GM23248 (cell line): ENCODE measurements around the gene BPHL. TPM values are rescaled to one million over a fixed set of nuclear protein-coding genes. Genes with fewer than 3 reads are reported as not detected.
"Not testable (repeated sequence)": the region's sequence is repeated elsewhere in the genome, so short reads cannot be mapped to it uniquely, and the experiment has no call there.

Source experiments
- DNase-seq: peaks from one replicate; pipeline ENCODE4 v3.0.0-alpha.2; 2015
- H2AFZ ChIP-seq: fragments of 200-600 bp; sonication (generic); 2 replicates; pipeline ENCODE4 v1.6.1; 2016; ENCODE audit warnings: antibody characterized with exemption
- H3F3A ChIP-seq: fragments of 200-600 bp; sonication (generic); 2 replicates; pipeline ENCODE4 v1.6.1; 2016; ENCODE audit warnings: mild to moderate bottlenecking, antibody characterized with exemption, mixed run types; ENCODE audit not compliant: insufficient read depth
- H3K27ac ChIP-seq: fragments of 200-600 bp; sonication (generic); 2 replicates; pipeline ENCODE4 v1.5.1; 2016; ENCODE audit warnings: mild to moderate bottlenecking
- H3K27me3 ChIP-seq: fragments of 200-600 bp; sonication (generic); replicated peaks from 2 replicates; pipeline ENCODE4 v1.6.1; 2016; ENCODE audit warnings: mild to moderate bottlenecking; ENCODE audit not compliant: insufficient read depth
- H3K36me3 ChIP-seq: fragments of 200-600 bp; sonication (generic); 2 replicates; pipeline ENCODE4 v1.6.1; 2016; ENCODE audit warnings: low read depth, mild to moderate bottlenecking
- H3K4me1 ChIP-seq: fragments of 200-600 bp; sonication (generic); 2 replicates; pipeline ENCODE4 v1.6.1; 2016; ENCODE audit warnings: mild to moderate bottlenecking; ENCODE audit not compliant: insufficient read depth
- H3K4me2 ChIP-seq: fragments of 200-600 bp; sonication (generic); one replicate; pipeline ENCODE4 v1.6.1; 2016; ENCODE audit warnings: mild to moderate bottlenecking; ENCODE audit not compliant: unreplicated experiment
- H3K4me3 ChIP-seq: fragments of 200-600 bp; sonication (generic); 2 replicates; pipeline ENCODE4 v1.5.1; 2016; ENCODE audit warnings: mild to moderate bottlenecking
- H3K79me2 ChIP-seq: fragments of 200-600 bp; sonication (generic); 2 replicates; pipeline ENCODE4 v1.6.1; 2016; ENCODE audit warnings: mild to moderate bottlenecking; ENCODE audit not compliant: insufficient read depth
- H3K9ac ChIP-seq: fragments of 200-600 bp; sonication (generic); 2 replicates; pipeline ENCODE4 v1.6.1; 2016; ENCODE audit warnings: mild to moderate bottlenecking
- H3K9me2 ChIP-seq: fragments of 200-600 bp; sonication (generic); 2 replicates; pipeline ENCODE4 v1.6.1; 2016; ENCODE audit warnings: mixed run types, mild to moderate bottlenecking, moderate library complexity; ENCODE audit not compliant: insufficient read depth
- H3K9me3 ChIP-seq: fragments of 200-600 bp; sonication (generic); one replicate; pipeline ENCODE4 v1.6.1; 2017; ENCODE audit warnings: low read depth
- H4K20me1 ChIP-seq: fragments of 200-600 bp; sonication (generic); 2 replicates; pipeline ENCODE4 v1.6.0; 2016; ENCODE audit not compliant: insufficient read depth
- EZH2 ChIP-seq: fragments of 200-600 bp; sonication (generic); IDR thresholded peaks from 2 replicates; pipeline ENCODE4 v1.6.1; 2018; ENCODE audit warnings: antibody characterized with exemption, mild to moderate bottlenecking; ENCODE audit not compliant: insufficient read depth, poor library complexity, severe bottlenecking
- EZH2phosphoT487 ChIP-seq: fragments of 200-600 bp; sonication (generic); IDR thresholded peaks from 2 replicates; pipeline ENCODE4 v1.6.1; 2018; ENCODE audit warnings: antibody characterized with exemption, moderate library complexity, mild to moderate bottlenecking, low read depth; ENCODE audit not compliant: insufficient read depth
- WGBS, 2 experiments: methylation state at CpG; one replicate each; pipeline ENCODE4 v1.1.6; 2015 to 2017; ENCODE audit warnings: low lambda C conversion rate in 2 of 2, low coverage in 1 of 2; ENCODE audit errors: missing lambda C conversion rate in 2 of 2; 5-methylcytosine and 5-hydroxymethylcytosine counted together
- in situ Hi-C: fragments of 300-500 bp; cut with MboI; formaldehyde crosslinking; loops from 2 replicates; pipeline ENCODE4 v1.15.0; 2020
- polyA plus RNA-seq: library from polyadenylated mRNA; unstranded; fragments of >200 nt; fragmentation: Nextera tagmentation; extraction: Ambion mirVana; gene quantifications from 2 replicates; pipeline ENCODE4 v1.2.1, GENCODE V29; 2016
- total RNA-seq: library from RNA; depleted of rRNA; stranded (reverse); fragments of >200 nt; shearing (Covaris generic); gene quantifications from 2 replicates; pipeline ENCODE4 v1.2.3, GENCODE V29; 2014

The BPHL gene
- total and polyA plus RNA-seq, 2 experiments from 2014 or later, result 8.5 to 20.2 TPM

- in situ Hi-C loops, result no loop called here
- Histone ChIP-seq H3K27me3 (no peaks in the 10 kb centered on the region), H3K27ac (peak overlapping the region; percentile 94), H3K9me3 (no peaks in the 10 kb centered on the region), H2AFZ (peak overlapping the region; percentile 57), H3F3A (peaks cover 37% of the 10 kb centered on the region), H3K4me3 (peak overlapping the region; percentile 80), H4K20me1 (no peaks in the 10 kb centered on the region), H3K9me2 (no peaks in the 10 kb centered on the region), H3K79me2 (no peaks in the 10 kb centered on the region), H3K36me3 (no peaks in the 10 kb centered on the region), H3K4me1 (peaks cover 19% of the 10 kb centered on the region), H3K9ac (peak overlapping the region; percentile 94), H3K4me2 (peak overlapping the region; percentile 69)
- WGBS, 2 experiments, result 7% methylated on average over 13 of the region's 13 CpGs
- no peak for DNase-seq
- TF ChIP-seq EZH2phosphoT487 (no peak), EZH2 (no peak)
Measured at GRCh38 chr6:3163248-3163594, 44.7 kb downstream of the BPHL start.

DNA sequence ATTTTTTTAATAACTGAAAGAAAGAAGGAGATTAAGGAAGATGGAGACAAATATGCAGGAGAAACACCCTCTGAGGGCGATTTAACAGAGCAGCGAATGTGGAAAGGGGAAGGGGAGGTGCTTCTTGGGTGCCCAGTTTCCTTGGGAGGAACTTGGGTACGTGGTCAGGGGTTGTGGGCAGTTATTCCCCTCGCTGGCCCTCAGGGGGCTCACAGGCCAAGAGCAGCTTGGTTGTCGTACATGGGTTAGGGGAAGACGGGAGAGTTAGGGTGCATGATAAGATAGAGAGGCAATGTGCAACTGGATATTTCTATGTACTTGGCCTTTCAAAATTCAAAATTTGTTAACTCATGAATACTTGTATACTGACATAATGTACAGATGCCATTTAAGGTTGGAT lies 45.9 kb downstream of the BPHL start:
- Histone ChIP-seq H3K4me2 (no peak overlapping the region), H3K4me3 (no peak overlapping the region), H3K36me3 (no peaks in the 10 kb centered on the region), H3K27me3 (no peaks in the 10 kb centered on the region), H4K20me1 (no peaks in the 10 kb centered on the region), H3K9me2 (no peaks in the 10 kb centered on the region), H3K9ac (no peak overlapping the region), H3F3A (peaks cover 30% of the 10 kb centered on the region), H3K79me2 (no peaks in the 10 kb centered on the region), H3K9me3 (no peaks in the 10 kb centered on the region), H3K27ac (no peak overlapping the region), H3K4me1 (peaks cover 19% of the 10 kb centered on the region), H2AFZ (no peak overlapping the region)
- no peak for DNase-seq
- in situ Hi-C loops, result no loop called here
- TF ChIP-seq EZH2, result no peak
- 92 to 93% methylated on average over 6 of the region's 6 CpGs for WGBS, 2 experiments

DNA sequence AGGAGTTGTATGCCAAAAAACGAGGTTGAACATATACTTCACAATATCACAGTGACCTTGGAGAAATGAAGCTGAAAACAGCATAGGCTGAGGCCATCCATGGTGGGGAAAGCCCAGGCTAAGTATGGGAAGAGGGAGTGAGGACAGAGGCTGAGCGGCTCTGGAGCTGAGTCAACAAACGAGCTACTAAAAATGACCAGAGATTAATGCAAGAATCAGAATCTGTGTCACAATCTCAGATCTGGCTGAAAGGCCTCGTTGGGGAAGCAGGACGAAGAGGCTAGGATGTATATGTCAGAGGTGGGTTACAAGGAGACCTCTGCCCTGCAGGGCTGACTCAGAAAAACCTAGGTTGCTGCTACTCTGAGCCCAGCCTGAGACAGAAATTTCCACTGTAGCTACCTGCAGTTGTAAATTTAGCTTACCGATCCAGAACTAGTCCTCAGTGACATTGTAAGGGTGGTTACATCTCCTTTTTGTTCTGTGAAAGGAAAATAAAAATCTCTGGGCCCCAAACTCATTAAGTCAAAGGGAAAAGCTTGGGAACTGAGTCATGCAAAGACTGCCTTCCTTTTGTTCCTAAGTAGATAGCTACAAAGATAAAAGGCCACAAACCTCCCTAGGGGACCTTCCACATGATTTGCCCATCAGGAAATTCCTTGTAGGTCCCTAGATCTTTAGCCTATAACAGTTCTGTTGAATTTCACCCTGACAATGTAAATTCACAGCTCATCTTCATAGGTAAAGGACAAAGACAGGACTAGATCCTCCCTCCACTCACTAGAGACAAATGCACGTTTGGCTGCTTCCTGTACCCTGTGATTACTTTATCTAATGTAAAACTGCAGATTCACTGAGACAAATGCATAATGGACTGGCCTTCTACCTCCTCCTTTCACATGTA lies 47.4 kb downstream of the BPHL start:
- Histone ChIP-seq H3K79me2 (no peaks in the 10 kb centered on the region), H3K27ac (peak overlapping the region; percentile 61), H3K9me2 (no peaks in the 10 kb centered on the region), H3K4me1 (peaks cover 19% of the 10 kb centered on the region), H3K27me3 (no peaks in the 10 kb centered on the region), H4K20me1 (no peaks in the 10 kb centered on the region), H3K36me3 (no peaks in the 10 kb centered on the region), H3K9ac (no peak overlapping the region), H3K9me3 (no peaks in the 10 kb centered on the region), H2AFZ (peak overlapping the region; percentile 10; the same call in 1 of the 2 replicates), H3K4me3 (no peak overlapping the region), H3K4me2 (peak overlapping the region; percentile 23), H3F3A (peaks cover 29% of the 10 kb centered on the region)
- 47 to 51% methylated on average over 7 of the region's 7 CpGs for WGBS, 2 experiments
- TF ChIP-seq EZH2phosphoT487 (no peak), EZH2 (no peak)
- DNase-seq, result peak; percentile 73
- in situ Hi-C loops, result no loop called here

GRCh38 chr6:3166535-3167225 lies 48.2 kb downstream of the BPHL start:
- H3K9me2 ChIP-seq, H4K20me1 ChIP-seq, DNase-seq, H3K4me3 ChIP-seq, H3K9ac ChIP-seq, H3K27ac ChIP-seq, H3K36me3 ChIP-seq, H3K4me2 ChIP-seq, H3K9me3 ChIP-seq, H3K27me3 ChIP-seq, H3K79me2 ChIP-seq, in situ Hi-C loops: not testable (repeated sequence)
- Histone ChIP-seq H2AFZ (peak overlapping the region; percentile 10; the same call in 1 of the 2 replicates), H3K4me1 (peaks cover 19% of the 10 kb centered on the region), H3F3A (peaks cover 21% of the 10 kb centered on the region)
- WGBS, 2 experiments, result 90% methylated on average over 10 of the region's 10 CpGs

DNA sequence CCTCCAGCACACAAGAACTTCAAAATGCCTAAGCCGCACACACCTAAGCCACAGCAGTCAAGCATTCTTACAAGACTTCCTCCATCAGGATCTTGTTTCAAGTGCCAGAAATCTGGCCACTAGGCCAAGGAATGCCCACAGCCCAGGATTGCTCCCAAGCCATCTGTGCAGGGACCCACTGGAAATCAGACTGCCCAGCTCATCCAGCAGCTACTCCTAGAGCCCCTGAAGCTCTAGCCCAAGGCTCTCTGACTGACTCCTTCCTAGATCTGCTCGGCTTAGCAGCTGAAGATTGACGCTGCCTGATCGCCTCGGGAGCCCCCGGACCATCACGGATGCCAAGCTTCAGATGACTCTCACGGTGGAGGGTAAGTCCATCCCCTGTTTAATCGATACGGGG lies 49.5 kb downstream of the BPHL start:
- 81 to 88% methylated on average over 10 of the region's 10 CpGs for WGBS, 2 experiments
- DNase-seq, in situ Hi-C loops: not testable (repeated sequence)

DNA sequence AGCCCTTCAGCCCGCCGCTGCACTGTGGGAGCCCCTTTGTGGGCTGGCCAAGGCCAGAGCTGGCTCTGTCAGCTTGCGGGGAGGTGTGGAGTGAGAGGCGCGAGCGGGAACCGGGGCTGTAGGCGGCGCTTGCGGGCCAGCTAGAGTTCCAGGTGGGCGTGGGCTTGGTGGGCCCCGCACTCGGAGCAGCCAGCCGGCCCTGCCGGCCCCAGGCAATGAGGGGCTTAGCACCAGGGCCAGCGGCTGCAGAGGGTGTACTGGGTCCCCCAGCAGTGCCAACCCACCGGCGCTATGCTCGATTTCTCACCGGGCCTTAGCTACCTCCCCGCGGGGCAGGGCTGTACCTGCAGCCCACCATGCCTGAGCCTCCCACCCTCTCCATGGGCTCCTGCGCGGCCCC lies 52.2 kb downstream of the BPHL start:
- H3F3A ChIP-seq, result peaks cover 12% of the 10 kb centered on the region
- H4K20me1 ChIP-seq, DNase-seq, H3K27me3 ChIP-seq, H3K36me3 ChIP-seq, H3K9ac ChIP-seq, H3K4me3 ChIP-seq, H3K9me2 ChIP-seq, H3K27ac ChIP-seq, H3K79me2 ChIP-seq, H3K9me3 ChIP-seq, in situ Hi-C loops, H3K4me2 ChIP-seq, H2AFZ ChIP-seq: not testable (repeated sequence)
- 83 to 85% methylated on average over 4 to 23 of the region's 24 CpGs for WGBS, 2 experiments
- H3K4me1 ChIP-seq, result peaks cover 10% of the 10 kb centered on the region

More for the DNA sequence above, 49.5 kb downstream of the BPHL start:
- not testable (repeated sequence) for H3K4me3 ChIP-seq, H3K27me3 ChIP-seq, H2AFZ ChIP-seq, H3K9ac ChIP-seq, H3K4me2 ChIP-seq, H3K79me2 ChIP-seq, H4K20me1 ChIP-seq, H3K9me3 ChIP-seq, H3K36me3 ChIP-seq, H3K9me2 ChIP-seq, H3K27ac ChIP-seq
- H3K4me1 ChIP-seq, result peaks cover 19% of the 10 kb centered on the region
- H3F3A ChIP-seq, result peaks cover 14% of the 10 kb centered on the region
